ENCODE data around the gene ANKRD52.

- TF ChIP-seq CTCF (IDR thresholded peaks at IDR 0.05): no peak
- no peak for TF ChIP-seq POLR2A (IDR thresholded peaks at IDR 0.05)
Measured at GRCh38 chr12:56208006-56208405, 50.2 kb downstream of the ANKRD52 start.
